Activated CD4-positive, CD25-positive, alpha-beta regulatory T cell treated with anti-CD3 and anti-CD28 coated beads, Interleukin-2, amount 50 U/mL, for 16 hours (primary cell): Measurements from ENCODE around the gene RCOR1.
"Not testable (repeated sequence)": the region's sequence is repeated elsewhere in the genome, so short reads cannot be mapped to it uniquely, and the experiment has no call there.

Experiments used
- DNase-seq: peaks from one replicate; pipeline ENCODE4 v3.0.0-alpha.2; 2020; ENCODE audit warnings: low read depth, low spot score

Gene RCOR1

GRCh38 chr14:102629808-102630350 is 37.4 kb downstream of the RCOR1 start:
- DNase-seq: no peak

GRCh38 chr14:102630405-102630804 is 38.0 kb downstream of the RCOR1 start:
- DNase-seq: no peak

- no peak for DNase-seq
These were observed 38.4 kb downstream of the RCOR1 start for GRCh38 chr14:102630881-102631280.

DNA sequence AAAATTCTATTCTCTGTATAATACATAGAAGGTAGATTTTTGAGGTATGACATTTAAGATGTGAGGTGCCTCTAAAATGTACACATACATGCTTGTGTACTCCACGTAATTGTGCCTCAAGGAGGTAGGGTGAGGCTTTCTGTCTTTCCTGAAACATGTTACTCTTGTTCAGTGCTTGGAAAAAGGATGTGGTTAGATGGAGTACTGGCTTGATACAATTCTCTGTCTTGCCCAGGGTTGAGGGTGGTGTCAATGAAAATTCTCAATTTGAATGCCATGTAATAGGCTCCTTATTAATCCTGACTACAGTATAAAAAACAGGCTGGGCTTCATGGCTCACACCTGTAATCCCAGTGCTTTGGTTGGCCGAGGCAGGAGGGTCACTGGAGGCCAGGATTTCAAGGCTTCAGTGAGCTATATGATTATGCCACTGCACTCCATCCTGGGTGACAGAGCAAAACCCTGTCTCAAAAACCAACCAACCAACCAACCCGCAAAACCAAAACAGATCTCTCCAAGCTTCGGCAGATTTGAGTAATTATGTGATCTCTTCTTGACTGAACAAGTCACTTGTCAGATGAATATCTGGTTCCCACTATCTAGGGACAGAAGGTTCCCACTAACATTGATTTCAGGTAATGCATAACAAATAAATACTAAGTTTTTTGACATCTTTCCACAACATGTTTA is 41.6 kb downstream of the RCOR1 start:
- no peak for DNase-seq

DNA sequence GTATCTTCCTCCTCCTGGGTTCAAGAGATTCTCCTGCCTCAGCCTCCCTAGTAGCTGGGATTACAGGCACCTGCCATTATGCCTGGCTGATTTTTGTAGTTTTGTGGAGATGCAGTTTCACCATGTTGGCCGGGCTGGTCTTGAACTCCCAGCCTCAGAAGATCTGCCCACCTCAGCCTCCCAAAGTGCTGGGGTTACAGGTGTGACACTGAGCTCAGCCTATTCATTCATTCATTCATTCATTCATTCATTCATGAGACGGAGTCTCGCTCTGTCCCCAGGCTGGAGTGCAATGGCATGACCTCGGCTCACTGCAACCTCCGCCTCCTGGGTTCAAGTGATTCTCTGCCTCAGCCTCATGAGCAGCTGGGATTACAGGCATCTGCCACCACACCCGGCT is 47.2 kb downstream of the RCOR1 start:
- DNase-seq: not testable (repeated sequence)

GRCh38 chr14:102644523-102644922 is 52.1 kb downstream of the RCOR1 start:
- DNase-seq: no peak

DNA sequence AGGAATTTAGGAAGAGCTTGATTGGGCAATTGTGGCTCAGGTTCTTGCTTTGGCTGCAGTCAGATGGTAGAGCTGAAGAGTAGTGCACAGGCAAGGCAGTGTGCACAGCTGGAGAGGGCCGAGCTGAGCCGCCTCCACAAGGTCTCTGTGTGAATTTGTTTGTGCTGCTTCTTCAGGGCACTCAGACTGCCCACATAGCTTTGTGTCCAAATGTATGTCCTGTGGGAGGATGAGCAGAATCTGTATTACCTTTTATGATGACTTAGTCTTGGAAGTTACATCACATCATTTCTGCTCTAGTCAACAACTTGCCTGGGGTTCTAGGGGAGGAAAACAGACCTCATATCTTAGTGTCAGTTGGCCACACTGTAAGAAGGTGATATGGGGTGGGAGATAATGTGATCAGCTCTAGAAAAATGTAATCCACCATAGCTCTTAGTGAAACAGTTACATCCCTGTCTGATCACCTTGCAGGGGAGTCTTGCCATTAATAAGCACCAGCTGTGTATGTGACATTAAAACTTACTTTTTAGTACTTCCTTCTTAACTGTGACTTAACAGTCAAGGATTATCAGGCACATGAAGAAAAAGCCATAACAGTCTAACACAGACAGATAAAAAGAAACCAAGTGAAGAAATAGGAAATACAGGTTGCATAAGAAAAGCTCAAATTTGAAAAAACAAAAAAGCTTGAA is 53.4 kb downstream of the RCOR1 start:
- DNase-seq: no peak

DNA sequence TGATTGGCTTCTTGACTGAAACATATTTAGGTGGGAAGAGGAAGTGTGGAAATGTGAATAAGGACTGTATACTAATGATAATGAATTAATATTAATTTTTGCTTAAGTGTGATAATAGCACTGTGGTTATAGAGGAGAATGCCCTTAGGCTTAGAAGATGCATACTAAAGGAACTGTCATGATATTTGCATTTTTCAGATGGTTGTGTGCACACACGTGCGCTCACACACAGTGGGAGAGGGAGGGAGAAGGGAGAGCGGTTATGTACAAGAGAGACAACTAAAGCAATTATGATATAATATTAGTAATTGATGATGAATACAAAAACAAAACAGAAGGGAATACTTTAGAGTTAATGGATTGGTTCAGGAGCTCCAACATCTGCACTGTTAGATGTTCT is 54.2 kb downstream of the RCOR1 start:
- DNase-seq: no peak

DNA sequence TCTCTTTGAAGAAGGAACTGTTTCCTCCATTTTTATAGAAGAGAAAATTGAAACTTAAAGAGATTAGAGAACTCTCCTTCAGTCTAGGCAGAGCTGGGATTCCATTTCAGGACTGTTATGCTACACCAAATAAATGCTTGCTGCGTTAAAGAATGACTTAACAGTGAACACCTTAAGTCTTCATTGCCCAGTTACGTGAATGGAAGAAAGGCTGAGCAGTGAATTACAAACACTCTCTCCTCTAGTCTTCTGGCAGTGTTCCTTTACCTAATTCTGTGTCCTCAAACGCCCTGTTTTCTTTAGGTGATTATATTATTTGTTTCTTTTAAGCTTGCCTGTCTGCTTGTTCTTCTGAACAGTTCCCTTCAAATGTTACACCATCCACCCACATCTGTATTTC is 59.7 kb downstream of the RCOR1 start:
- no peak for DNase-seq

GRCh38 chr14:102654298-102654697 is 61.8 kb downstream of the RCOR1 start:
- no peak for DNase-seq

GRCh38 chr14:102655137-102655536 is 62.7 kb downstream of the RCOR1 start:
- no peak for DNase-seq

- no peak for DNase-seq
These were observed 67.3 kb downstream of the RCOR1 start for GRCh38 chr14:102659797-102660196.

GRCh38 chr14:102661614-102662013 is 69.2 kb downstream of the RCOR1 start:
- no peak for DNase-seq

DNA sequence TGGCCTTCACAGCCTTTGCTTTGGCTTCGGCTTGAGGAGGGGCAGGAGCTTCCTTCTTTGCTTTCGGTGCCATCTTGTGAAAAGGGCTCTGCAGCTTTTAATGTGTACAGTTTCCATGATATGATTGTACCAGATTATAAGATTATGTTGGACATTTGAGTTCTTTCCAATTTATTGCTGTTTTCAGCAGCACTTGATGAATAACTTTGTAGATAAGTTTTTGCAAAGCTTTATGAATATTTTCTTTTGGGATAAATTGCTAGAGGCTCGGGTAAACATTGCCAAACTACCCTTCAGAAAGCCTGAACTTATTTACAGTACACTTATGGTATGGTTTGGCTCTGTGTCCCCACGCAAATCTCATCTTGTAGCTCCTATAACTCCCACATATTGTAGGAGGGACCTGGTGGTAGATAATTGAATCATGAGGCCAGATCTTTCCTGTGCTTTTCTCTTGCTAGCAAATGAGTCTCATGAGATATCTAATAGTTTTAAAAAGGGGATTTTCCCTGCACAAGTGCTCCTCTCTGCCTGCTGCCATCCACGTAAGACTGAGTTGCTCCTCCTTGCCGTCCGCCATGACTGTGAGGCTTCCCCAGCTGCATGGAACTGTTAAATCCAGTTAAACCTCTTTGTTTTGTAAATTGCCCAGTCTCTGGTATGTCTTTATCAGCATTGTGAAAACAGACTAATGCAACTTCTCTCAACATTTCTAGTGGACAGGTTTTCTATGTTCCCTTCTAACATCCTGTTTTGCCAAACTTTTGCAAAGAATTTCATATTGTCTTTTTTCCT is 70.4 kb downstream of the RCOR1 start:
- no peak for DNase-seq

DNA sequence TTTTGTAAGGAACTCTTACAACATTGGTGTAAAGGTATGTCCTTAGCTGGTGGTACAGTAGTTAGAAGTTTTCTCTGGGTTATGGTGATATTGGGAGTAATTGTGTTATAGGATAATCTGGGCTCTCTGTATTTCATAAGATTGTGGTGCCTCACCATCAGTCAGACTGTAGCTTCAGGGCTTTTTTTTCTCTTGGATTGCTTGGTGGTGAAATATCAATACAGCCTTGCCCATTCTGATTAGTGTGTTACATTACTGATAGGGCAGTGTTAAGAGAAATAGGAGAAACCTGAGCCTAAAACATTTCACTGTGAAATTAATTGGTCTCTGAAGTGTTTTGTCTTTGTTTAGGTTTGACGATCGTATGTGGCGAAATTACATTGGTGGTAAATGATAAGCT is 71.0 kb downstream of the RCOR1 start:
- no peak for DNase-seq

- no peak for DNase-seq
These were observed 73.2 kb downstream of the RCOR1 start for GRCh38 chr14:102665621-102666020.

DNA sequence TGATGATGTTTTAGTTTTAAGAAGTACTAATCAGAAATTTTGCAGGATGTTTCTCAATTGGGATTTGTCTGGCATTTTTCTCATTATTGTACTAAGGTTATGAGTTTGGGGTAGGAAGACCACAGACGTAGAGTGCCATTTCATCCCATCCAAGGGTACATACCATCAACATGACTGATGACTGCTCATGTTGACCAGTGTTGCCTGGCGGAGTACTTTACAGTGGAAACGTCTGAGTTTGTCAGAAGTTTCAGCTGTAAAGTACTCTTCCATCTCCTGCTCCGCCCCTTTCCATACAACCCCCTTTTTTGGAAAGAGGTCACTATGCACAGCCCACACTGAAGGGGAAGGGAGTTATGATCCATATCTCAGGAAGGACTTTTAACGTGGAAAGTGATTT is 74.2 kb downstream of the RCOR1 start:
- no peak for DNase-seq

DNA sequence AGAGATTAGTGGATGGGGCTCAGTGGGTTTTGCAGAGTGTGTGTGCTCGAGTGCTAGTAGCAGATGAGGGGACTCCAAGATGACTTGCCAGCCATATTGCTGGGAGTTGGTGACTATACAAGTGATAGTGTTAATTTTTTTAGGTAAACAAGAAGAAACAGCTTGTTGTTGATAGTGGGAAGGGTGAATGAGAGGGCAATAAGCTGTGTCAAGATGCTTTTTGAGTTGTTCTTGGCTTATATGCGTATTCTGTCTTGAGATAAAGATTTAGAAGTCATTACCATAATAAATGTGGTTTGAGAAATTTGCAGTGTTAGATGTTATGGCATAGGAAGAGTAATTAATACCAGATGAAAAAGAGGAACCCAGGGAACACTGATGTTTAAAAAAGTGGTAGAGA is 75.3 kb downstream of the RCOR1 start:
- no peak for DNase-seq

GRCh38 chr14:102668291-102668873 is 75.9 kb downstream of the RCOR1 start:
- no peak for DNase-seq

- no peak for DNase-seq
These were observed 79.0 kb downstream of the RCOR1 start for GRCh38 chr14:102671410-102671809.

- DNase-seq: no peak
These were observed 80.0 kb downstream of the RCOR1 start for GRCh38 chr14:102672410-102672960.

DNA sequence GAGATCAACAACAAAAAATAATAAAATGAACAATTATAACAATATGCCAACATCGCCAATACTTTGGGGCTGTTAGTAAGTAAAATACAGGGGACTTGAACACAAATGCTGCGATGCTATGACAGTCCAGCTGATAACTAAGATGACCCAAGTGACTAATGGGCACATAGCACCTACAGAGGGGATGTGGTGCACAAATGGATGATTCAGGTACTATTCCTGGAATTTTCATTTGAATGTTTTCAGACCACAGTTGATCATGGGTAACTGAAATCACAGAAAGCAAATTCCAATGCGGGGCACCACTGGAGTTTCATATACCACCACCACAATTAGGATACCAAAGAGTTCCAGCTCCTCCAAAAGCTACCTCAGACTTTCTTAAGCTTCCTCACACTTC is 82.9 kb downstream of the RCOR1 start:
- no peak for DNase-seq
